GM18498 (cell line): ENCODE measurements around the gene ACP4.
A peak's percentile ranks its signal among the peaks of the same experiment; 100 is the strongest.
"Not testable (repeated sequence)": the region's sequence is repeated elsewhere in the genome, so short reads cannot be mapped to it uniquely, and the experiment has no call there.

Experiments
- ATAC-seq: cut with Tn5 transposase; IDR thresholded peaks from one replicate; pipeline ENCODE4 v1.9.1; 2021; ENCODE audit warnings: mild to moderate bottlenecking, moderate library complexity; ENCODE audit not compliant: unreplicated experiment

Gene ACP4

GRCh38 chr19:50796634-50797428 is 6.6 kb downstream of the ACP4 start:
- no peak for ATAC-seq

- no peak for ATAC-seq
These were observed 7.2 kb downstream of the ACP4 start for GRCh38 chr19:50797429-50797780.

GRCh38 chr19:50797781-50798658 is 7.8 kb downstream of the ACP4 start:
- ATAC-seq, result no peak

DNA sequence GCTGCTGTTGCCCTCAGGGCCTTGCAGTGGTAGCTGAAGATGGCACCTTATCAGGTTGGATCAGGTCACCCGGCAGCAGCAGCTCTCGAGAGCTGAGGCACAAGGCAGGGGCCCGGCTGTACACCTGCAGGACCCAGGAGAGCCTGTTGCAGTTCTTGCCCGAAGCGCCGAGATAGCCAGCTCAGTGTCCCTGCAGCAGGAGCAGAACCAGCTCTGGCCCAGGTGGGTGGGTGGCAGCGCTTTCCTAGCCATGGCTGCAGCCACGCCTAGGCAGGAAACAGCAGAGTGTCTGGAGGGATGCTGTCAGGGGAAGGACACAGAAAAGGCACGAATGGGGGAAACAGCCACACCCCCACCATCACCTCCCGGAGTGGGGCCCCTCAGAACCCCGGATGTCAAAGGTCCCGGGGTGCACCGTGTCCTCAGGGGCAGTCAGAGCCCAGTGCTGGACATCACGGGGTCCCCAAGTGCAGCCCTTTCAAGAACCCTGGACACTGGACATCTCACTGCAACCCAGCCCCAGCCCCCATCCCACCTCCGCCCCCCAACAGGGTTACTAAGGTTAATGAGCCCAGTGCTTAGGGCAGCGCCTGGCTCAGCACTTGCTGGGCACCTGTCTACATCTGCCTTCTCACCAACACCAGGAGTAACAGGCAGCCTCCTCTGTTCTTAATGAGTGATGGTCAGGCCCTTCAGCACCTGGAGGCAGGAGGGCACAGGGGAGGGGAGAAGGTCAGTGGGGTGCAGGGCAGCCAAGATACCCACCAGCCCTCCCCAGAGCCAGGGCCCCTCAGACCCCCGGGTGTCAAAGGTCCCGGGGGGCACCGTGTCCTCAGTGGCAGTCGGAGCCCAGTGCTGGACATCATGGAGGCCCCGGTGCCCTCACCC is 8.7 kb downstream of the ACP4 start:
- ATAC-seq, result no peak

- ATAC-seq, result no peak
These were observed 9.3 kb downstream of the ACP4 start for GRCh38 chr19:50799547-50799851.

DNA sequence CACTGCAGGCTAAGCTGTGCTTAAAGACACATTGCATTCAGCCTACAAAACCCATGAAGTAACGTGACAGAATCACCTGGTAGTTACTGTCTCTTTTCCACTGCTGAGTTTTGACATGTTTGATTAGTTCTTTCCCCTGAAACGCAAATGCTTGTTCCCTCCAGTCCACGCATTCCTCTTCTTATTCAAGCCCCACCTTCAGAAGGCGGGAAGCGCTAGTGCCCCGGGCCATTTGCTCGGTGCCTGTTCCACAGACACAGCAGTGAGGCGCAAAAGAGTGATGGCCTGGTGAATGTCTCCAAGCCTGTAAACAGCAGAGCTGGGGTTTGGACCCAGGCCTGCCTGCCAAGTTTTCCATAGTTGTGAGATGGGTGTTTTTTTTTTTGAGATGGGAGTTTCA is 10.9 kb downstream of the ACP4 start:
- no peak for ATAC-seq

DNA sequence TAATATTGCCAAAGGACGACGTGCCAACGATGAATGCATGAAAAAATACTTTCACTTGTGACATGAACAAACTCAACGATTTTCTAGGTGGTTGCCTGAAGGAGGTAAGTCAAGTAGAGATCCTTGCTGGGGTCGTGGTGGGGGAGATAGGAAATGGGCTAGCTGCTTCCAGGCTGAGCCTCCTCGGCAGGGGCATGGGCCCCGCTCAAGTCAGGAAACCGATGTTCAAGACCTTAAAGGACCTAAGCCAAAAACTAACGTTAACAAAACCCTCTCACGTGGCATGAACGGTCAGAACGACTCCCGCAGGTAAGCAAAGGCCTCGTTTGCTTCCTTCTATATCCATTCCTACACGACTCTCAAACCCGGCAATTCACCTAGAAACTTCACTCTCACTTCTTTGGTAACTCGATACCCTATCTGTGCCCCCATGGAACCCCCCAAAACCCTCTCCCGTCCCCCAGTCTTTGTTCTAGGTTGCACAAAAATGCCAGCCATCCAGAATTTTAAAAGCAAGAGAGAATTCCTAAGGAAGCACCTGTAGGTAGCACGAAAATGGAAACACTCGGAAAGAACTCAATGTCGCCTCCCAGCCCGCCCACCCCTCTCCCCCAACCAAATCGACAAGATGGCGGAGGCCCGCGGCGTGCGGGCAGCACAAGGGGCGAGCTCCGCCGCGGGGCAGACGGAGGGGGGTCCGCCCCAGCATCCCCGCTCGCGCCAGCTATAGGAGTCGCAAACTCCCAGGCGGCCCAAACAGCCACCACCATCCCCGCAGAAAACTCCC is 13.6 kb downstream of the ACP4 start:
- peak; percentile 13 for ATAC-seq

DNA sequence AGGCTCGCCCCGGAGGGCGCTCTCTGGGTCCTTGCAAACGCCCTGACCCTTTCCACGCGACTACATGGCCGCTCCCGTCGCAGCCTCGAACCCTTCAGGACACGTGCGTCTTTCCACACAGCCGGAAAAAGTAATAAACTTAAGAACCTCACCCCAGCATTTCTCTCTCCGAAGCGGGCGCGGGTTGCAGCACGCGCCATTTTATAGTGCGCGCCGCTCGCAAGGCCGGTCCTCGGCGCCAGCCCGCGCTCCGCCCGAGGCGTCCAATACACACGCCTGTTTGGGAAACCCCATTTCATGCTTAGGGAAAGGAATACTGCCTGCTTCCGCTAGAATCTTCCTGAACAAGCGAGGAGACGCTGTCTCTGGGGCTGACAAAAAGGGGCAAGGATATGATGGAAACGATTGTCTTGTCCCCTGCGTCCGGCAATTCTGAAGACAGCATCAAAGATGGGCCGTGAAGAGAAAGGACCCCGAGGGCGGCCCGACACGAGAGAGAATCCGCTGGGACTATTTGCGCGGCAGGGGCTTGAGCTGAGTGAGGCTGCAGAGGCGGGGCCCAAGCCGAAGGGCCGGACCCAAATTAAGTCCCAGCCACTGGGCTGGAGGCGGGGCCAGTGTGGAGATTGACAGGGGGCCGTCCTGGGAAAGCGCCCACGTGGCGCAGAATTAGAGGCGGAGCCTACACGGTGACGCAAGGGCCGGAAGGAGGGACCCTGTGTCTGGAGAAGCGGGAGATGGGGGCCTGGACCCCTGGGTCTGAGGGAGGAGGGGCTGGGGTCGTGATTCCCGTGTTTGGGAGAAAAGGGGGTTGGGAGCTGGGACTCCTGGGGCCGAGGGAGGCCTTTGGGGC is 14.4 kb downstream of the ACP4 start:
- peak; percentile 95 for ATAC-seq

DNA sequence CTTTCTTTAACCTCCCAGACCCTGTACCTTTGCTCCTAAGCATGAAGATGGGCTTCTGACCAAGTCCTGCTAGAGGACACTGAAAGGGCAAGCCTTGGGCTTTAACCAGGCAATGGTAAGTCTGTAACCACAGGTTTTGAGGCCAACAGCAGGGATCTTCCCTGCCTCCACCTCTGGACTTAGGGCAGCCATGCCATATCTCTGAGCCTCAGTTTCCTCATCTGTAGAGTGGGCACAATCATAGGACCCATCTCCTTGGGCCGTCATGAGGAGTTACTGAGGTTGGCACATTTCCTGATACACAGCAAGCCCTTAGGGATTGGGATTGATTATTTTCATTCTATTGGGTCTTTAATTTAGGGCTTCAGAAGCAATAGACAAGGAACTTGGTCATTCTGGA is 18.6 kb downstream of the ACP4 start:
- no peak for ATAC-seq

DNA sequence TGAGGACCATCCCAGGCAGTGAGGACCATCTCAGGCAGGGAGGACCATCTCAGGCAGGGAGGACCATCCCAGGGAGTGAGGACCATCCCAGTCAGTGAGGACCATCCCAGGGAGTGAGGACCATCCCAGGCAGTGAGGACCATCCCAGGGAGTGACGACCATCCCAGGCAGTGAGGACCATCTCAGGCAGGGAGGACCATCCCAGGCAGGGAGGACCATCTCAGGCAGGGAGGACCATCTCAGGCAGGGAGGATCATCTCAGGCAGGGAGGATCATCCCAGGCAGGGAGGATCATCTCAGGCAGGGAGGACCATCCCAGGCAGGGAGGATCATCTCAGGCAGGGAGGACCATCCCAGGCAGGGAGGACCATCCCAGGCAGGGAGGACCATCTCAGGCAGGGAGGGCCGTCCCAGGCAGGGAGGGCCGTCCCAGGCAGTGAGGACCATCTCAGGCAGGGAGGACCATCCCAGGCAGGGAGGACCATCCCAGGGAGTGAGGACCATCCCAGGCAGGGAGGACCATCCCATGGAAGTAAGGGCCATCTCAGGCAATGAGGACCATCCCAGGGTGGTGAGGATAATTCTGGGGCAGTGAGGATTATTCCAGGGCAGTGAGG is 21.5 kb downstream of the ACP4 start:
- ATAC-seq, result not testable (repeated sequence)

DNA sequence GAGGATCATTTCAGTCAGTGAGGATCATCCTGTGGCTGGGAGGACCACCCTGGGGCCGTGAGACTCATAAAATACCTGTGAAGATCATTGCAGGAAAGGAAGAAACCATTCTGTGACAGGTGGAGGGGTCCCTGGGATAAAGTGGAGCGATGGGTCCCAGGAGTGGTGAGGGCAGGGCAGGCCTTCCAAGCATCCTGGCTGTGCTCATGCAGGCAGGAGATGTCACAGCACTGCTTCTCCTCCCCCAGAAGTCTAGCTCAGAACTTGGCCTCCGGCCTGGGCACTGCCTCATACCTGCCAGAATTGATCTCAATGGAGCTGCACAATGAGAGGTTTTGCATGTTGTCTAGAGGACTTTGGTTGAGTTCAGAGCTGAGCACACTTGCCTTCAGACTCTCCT is 22.3 kb downstream of the ACP4 start:
- no peak for ATAC-seq

GRCh38 chr19:50814883-50815282 is 24.7 kb downstream of the ACP4 start:
- no peak for ATAC-seq

GRCh38 chr19:50815439-50815838 is 25.2 kb downstream of the ACP4 start:
- ATAC-seq, result no peak

DNA sequence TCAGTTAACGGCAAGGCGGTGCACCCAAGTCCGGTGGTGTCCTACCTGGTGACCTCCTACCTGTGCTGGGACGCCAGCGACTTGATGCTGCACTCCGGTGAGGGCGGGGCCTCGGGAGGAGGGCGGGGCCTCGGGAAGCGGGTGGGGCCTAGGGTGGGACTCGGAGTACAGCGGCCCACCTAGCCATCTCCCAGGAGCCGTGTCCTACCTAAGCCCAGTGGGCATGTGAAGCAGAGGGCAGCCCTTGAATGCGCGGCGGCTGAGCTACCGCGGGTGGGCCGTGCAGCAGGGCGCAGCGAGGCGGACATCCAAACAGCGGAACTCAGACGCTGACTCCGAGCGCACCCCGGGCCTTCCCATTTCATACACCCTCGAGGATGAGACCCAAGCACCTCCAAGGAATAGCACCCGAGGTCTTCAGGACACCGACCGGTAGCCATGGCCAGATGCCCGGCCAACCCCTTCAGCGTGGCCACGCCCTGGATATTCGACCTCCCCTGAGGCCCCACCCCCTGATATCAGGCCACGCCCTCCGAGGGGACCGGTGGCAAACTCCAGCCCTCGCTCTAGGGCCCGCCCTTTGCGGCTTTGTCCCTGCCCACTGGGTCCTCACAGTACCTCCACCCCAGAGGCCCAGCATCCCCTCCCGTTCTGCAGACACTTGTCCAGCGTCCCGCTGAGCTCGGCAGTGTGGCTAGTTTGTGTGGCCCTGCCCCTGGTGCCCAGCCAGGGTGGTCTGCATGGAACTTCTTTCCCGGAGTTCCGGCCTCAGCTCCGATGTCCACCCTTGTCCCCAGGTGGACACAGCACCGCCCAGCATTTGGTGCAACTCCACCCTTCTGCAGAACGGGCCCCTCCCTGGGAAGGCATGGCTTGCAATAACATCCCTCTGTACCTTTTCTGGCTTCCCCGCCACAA is 28.0 kb downstream of the ACP4 start:
- peak; percentile 71 for ATAC-seq

- ATAC-seq, result no peak
These were observed 28.8 kb downstream of the ACP4 start for GRCh38 chr19:50818859-50819472.

GRCh38 chr19:50819636-50820035 is 29.4 kb downstream of the ACP4 start:
- no peak for ATAC-seq

DNA sequence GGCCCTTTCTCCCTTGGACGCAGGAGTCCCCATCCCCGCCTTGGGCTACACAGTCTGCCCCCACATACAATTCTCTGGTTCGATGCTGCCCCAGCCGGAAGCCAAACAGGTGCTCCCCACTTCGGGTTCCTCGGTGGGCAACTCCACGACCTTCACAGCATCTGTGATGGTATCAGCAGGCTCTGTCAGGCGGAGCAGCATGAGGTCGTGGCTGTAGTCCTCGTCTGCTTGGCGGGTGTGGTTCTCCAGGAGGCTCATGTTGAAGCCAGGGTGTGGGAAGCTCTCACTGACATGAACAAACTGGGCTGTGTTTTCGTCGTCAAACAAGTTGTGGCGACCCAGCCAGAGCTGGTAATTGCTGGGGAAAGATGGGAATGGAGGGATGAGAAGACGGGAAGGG is 29.9 kb downstream of the ACP4 start:
- no peak for ATAC-seq
